ENCODE results near the gene UTS2R.
A peak's percentile ranks its signal among the peaks of the same experiment; 100 is the strongest.
"Not testable (repeated sequence)": the region's sequence is repeated elsewhere in the genome, so short reads cannot be mapped to it uniquely, and the experiment has no call there.

Gene UTS2R

GRCh38 chr17:82355770-82356427, 15.7 kb upstream of the UTS2R start:
- Histone ChIP-seq H3K4me2 (peak overlapping the region in 3 of 11 experiments; percentile 29 to 35 (median 34); a peak in 7 of 22 replicates), H3K36me3 (no peaks in the 10 kb centered on the region), H3K9ac (no peak overlapping the region), H3K4me3 (no peak overlapping the region), H3K27me3 (peaks cover 0 to 7% (median 0%) of the 10 kb centered on the region in 11 experiments; a peak in 4 of 22 replicates), H3K9me3 (replicated peaks in 1 of 11) (peaks cover 0 to 5% (median 0%) of the 10 kb centered on the region in 11 experiments; a peak in 6 of 22 replicates), H3K27ac (no peak overlapping the region), H3K4me1 (peaks cover 18 to 78% (median 60%) of the 10 kb centered on the region in 10 experiments), H4K20me1 (peaks cover 0 to 19% (median 7%) of the 10 kb centered on the region in 11 experiments; a peak in 10 of 22 replicates)
- TF ChIP-seq Cebpa-rat (IDR thresholded peaks at IDR 0.05): no peak

- Histone ChIP-seq H3K27ac (no peak overlapping the region), H3K4me3 (no peak overlapping the region), H3K4me1 (peaks cover 9 to 68% (median 50%) of the 10 kb centered on the region in 10 experiments; a peak in 19 of 20 replicates), H3K27me3 (no peaks in the 10 kb centered on the region; a peak in 1 of 22 replicates), H3K36me3 (no peaks in the 10 kb centered on the region), H4K20me1 (peaks cover 0 to 10% (median 0%) of the 10 kb centered on the region in 11 experiments; a peak in 6 of 22 replicates), H3K9ac (peak overlapping the region in 1 of 11 experiments; percentile 27; a peak in 2 of 22 replicates), H3K4me2 (peak overlapping the region in 4 of 11 experiments; percentile 6 to 35 (median 26); a peak in 4 of 22 replicates), H3K9me3 (replicated peaks in 1 of 11) (peaks cover 0 to 5% (median 0%) of the 10 kb centered on the region in 11 experiments; a peak in 6 of 22 replicates)
- TF ChIP-seq Cebpa-rat (IDR thresholded peaks at IDR 0.05): no peak
Measured at GRCh38 chr17:82356845-82357355, 14.7 kb upstream of the UTS2R start.

GRCh38 chr17:82357394-82357793, 14.2 kb upstream of the UTS2R start:
- Histone ChIP-seq H3K4me1 (peaks cover 5 to 63% (median 45%) of the 10 kb centered on the region in 10 experiments; a peak in 18 of 20 replicates), H3K4me2 (peak overlapping the region in 4 of 11 experiments; percentile 17 to 53 (median 34); a peak in 3 of 22 replicates), H3K9ac (no peak overlapping the region), H3K9me3 (replicated peaks in 1 of 11) (peaks cover 0 to 5% (median 0%) of the 10 kb centered on the region in 11 experiments; a peak in 6 of 22 replicates), H3K4me3 (no peak overlapping the region), H4K20me1 (peaks cover 0 to 8% (median 0%) of the 10 kb centered on the region in 11 experiments; a peak in 5 of 22 replicates), H3K27ac (no peak overlapping the region), H3K27me3 (no peaks in the 10 kb centered on the region; a peak in 1 of 22 replicates), H3K36me3 (no peaks in the 10 kb centered on the region)
- TF ChIP-seq Cebpa-rat (IDR thresholded peaks at IDR 0.05): no peak

GRCh38 chr17:82358465-82359350, 12.9 kb upstream of the UTS2R start, which contains the start of gene TEX19:
TEX19 (plus strand) TSS chr17:82359247; CDS start chr17:82362151, 2,904 bp downstream.
- Histone ChIP-seq H3K4me3 (no peak within 1 kb of the TSS), H3K4me2 (peak within 1 kb of the TSS; percentile 13 to 73 (median 59); a peak in 21 of 22 replicates), H3K9me3 (replicated peaks in 1 of 11) (peaks cover 0 to 5% (median 0%) of the 10 kb centered on the region in 11 experiments; a peak in 6 of 22 replicates), H3K27ac (peak within 1 kb of the TSS in 4 of 11 experiments; percentile 2 to 63 (median 45); a peak in 5 of 22 replicates), H3K27me3 (no peaks in the 10 kb centered on the region; a peak in 1 of 22 replicates), H4K20me1 (peaks cover 0 to 8% (median 0%) of the 10 kb centered on the region in 11 experiments; a peak in 2 of 22 replicates), H3K4me1 (peaks cover 5 to 50% (median 32%) of the 10 kb centered on the region in 10 experiments; a peak in 18 of 20 replicates), H3K9ac (peak within 1 kb of the TSS in 1 of 11 experiments; percentile 20; a peak in 1 of 22 replicates), H3K36me3 (no peaks in the 10 kb centered on the region)
- no peak for TF ChIP-seq Cebpa-rat (IDR thresholded peaks at IDR 0.05)

GRCh38 chr17:82359451-82360074, 12.0 kb upstream of the UTS2R start:
- Histone ChIP-seq H3K4me1 (peaks cover 5 to 42% (median 24%) of the 10 kb centered on the region in 10 experiments; a peak in 18 of 20 replicates), H3K4me2 (peak overlapping the region in 10 of 11 experiments; percentile 20 to 73 (median 62); a peak in 18 of 22 replicates), H3K27ac (peak overlapping the region in 2 of 11 experiments; percentile 43 to 63; a peak in 3 of 22 replicates)
- not testable (repeated sequence) for H3K36me3 ChIP-seq; H4K20me1 ChIP-seq; H3K27me3 ChIP-seq; H3K9me3 ChIP-seq (replicated peaks in 1 of 11); H3K9ac ChIP-seq; H3K4me3 ChIP-seq

GRCh38 chr17:82361885-82362633, 9.5 kb upstream of the UTS2R start:
- Histone ChIP-seq H3K4me2 (no peak overlapping the region), H3K27ac (no peak overlapping the region), H3K4me3 (no peak overlapping the region), H3K36me3 (no peaks in the 10 kb centered on the region), H4K20me1 (peaks cover 0 to 8% (median 0%) of the 10 kb centered on the region in 11 experiments; a peak in 1 of 22 replicates), H3K9me3 (replicated peaks in 1 of 11) (peaks cover 0 to 5% (median 0%) of the 10 kb centered on the region in 11 experiments; a peak in 6 of 22 replicates), H3K9ac (no peak overlapping the region), H3K27me3 (peaks cover 0 to 5% (median 0%) of the 10 kb centered on the region in 11 experiments; a peak in 3 of 22 replicates), H3K4me1 (peaks cover 5 to 37% (median 20%) of the 10 kb centered on the region in 10 experiments; a peak in 18 of 20 replicates)
- TF ChIP-seq Cebpa-rat (IDR thresholded peaks at IDR 0.05): no peak

GRCh38 chr17:82365606-82366295, 5.8 kb upstream of the UTS2R start:
- TF ChIP-seq Cebpa-rat (IDR thresholded peaks at IDR 0.05): no peak
- Histone ChIP-seq H3K27me3 (peaks cover 17 to 25% (median 18%) of the 10 kb centered on the region in 11 experiments), H3K9me3 (replicated peaks in 1 of 11) (no peaks in the 10 kb centered on the region), H3K4me1 (peaks cover 9 to 27% (median 14%) of the 10 kb centered on the region in 10 experiments), H3K9ac (no peak overlapping the region), H3K4me3 (no peak overlapping the region), H3K4me2 (peak overlapping the region in 4 of 11 experiments; percentile 22 to 49 (median 39); a peak in 8 of 22 replicates), H3K36me3 (no peaks in the 10 kb centered on the region), H3K27ac (no peak overlapping the region), H4K20me1 (peaks cover 0 to 9% (median 0%) of the 10 kb centered on the region in 11 experiments; a peak in 2 of 22 replicates)

Data from BLaER1 treated with 17β-estradiol and CSF1 and Interleukin-3, amounts not matched to agents 10 nM and 100 nM (cell line).